Measurements from ENCODE around the gene THOC7.

- TF ChIP-seq, protein P1, sequence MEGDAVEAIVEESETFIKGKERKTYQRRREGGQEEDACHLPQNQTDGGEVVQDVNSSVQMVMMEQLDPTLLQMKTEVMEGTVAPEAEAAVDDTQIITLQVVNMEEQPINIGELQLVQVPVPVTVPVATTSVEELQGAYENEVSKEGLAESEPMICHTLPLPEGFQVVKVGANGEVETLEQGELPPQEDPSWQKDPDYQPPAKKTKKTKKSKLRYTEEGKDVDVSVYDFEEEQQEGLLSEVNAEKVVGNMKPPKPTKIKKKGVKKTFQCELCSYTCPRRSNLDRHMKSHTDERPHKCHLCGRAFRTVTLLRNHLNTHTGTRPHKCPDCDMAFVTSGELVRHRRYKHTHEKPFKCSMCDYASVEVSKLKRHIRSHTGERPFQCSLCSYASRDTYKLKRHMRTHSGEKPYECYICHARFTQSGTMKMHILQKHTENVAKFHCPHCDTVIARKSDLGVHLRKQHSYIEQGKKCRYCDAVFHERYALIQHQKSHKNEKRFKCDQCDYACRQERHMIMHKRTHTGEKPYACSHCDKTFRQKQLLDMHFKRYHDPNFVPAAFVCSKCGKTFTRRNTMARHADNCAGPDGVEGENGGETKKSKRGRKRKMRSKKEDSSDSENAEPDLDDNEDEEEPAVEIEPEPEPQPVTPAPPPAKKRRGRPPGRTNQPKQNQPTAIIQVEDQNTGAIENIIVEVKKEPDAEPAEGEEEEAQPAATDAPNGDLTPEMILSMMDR (IDR thresholded peaks at IDR 0.05), result no peak
- no peak for TF ChIP-seq POLR2A (IDR thresholded peaks at IDR 0.05)
These were observed 15.7 kb downstream of the THOC7 start for GRCh38 chr3:63847718-63848450.
